Subcutaneous adipose tissue (tissue), 4 donors: Measurements from ENCODE around the gene QKI. TPM values are rescaled to one million over a fixed set of nuclear protein-coding genes. Genes with fewer than 3 reads are reported as not detected.

Experiments
- total RNA-seq, 4 donors: library from RNA; depleted of rRNA; stranded (reverse); fragments of >200 nt; gene quantifications; one replicate each; pipeline ENCODE4 v1.1.0, GENCODE V29; 2016
- TF ChIP-seq, protein P1 (sequence below): fragments of 450-650 bp; IDR thresholded peaks from one replicate; pipeline ENCODE4 v1.5.1; 2016; ENCODE audit warnings: low read depth, mild to moderate bottlenecking, control low read depth, antibody characterized with exemption, moderate library complexity

QKI gene
- total RNA-seq, 4 donors from 2014 or later = 218 to 368 (median 266) TPM

- TF ChIP-seq, protein P1, sequence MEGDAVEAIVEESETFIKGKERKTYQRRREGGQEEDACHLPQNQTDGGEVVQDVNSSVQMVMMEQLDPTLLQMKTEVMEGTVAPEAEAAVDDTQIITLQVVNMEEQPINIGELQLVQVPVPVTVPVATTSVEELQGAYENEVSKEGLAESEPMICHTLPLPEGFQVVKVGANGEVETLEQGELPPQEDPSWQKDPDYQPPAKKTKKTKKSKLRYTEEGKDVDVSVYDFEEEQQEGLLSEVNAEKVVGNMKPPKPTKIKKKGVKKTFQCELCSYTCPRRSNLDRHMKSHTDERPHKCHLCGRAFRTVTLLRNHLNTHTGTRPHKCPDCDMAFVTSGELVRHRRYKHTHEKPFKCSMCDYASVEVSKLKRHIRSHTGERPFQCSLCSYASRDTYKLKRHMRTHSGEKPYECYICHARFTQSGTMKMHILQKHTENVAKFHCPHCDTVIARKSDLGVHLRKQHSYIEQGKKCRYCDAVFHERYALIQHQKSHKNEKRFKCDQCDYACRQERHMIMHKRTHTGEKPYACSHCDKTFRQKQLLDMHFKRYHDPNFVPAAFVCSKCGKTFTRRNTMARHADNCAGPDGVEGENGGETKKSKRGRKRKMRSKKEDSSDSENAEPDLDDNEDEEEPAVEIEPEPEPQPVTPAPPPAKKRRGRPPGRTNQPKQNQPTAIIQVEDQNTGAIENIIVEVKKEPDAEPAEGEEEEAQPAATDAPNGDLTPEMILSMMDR = no peak
These were observed 1.4 kb downstream of the QKI start for GRCh38 chr6:163415620-163416556.

DNA sequence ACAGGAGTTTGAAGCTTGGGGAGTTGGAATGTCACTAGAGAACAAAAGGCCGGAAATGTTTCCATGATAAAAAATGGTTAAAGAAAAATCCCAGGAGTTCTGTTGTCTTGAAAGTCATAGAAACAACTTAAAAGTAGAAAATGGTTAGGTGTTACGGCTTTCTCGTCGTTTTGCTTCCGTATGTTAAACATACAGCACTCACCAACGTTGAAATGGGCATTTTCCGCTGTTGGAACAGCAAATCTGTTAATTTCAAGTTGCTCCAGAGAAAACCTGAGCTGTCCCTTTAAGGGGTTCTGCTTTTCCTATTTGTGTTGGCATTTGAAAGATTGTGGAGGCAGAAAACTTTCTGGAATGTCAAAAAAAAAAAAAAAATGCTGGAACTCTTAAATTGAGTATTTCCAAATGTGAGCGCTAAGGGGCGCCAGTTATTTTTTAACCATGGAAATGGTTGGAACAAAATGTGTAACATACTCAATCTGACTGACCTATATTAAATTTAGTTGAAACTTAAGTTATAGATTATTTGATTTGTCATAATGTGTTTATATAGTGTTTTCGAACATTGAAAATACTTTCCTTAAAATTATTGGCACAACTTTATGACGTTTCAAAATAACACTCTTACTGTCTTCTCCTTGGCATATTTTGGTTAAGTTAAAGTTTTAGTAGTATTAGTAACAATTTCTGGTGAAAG is 2.2 kb downstream of the QKI start:
- TF ChIP-seq, protein P1 = no peak

- TF ChIP-seq, protein P1 = no peak
These were observed 3.1 kb downstream of the QKI start for GRCh38 chr6:163417595-163417994.

DNA sequence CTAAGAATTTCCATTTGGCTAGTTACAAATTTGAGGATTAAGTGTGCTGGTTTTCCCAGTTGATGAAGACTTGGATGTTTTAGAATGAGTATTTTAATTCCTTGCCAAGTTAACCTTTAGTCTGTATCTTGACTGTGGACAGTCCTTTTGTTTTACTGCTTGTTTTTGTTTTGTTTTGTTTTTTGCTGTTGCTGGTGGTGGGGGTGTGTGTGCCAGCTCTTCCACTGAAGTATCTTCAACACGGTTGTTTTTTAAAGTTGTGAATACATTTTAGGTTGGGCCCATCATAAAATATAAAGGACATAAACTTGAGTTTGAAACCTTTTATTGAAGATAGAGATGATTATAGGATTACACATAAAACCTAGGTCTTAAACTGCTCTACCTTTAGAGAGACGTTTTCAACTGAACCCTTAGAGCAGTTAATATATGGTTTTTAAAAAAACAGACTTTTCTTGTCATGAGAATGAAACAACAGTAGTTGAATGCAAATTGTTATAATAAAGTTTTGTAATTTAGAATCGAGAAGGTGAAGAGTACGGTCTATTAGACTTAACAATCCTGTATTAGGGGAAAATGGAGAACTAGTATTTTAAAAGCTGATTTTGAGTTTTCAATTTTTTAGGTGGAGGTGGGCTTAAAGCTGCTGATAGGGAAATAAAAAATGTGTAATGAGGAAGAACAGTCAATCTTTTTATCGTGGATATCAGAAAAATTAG is 4.0 kb downstream of the QKI start:
- TF ChIP-seq, protein P1 = no peak

- TF ChIP-seq, protein P1 = no peak
These were observed 5.1 kb downstream of the QKI start for GRCh38 chr6:163419413-163420288.

GRCh38 chr6:163420289-163420614 is 5.7 kb downstream of the QKI start:
- TF ChIP-seq, protein P1 = no peak
